ENCODE results near the gene POTEI.
"Not testable (repeated sequence)": the region's sequence is repeated elsewhere in the genome, so short reads cannot be mapped to it uniquely, and the experiment has no call there.

Gene POTEI

DNA sequence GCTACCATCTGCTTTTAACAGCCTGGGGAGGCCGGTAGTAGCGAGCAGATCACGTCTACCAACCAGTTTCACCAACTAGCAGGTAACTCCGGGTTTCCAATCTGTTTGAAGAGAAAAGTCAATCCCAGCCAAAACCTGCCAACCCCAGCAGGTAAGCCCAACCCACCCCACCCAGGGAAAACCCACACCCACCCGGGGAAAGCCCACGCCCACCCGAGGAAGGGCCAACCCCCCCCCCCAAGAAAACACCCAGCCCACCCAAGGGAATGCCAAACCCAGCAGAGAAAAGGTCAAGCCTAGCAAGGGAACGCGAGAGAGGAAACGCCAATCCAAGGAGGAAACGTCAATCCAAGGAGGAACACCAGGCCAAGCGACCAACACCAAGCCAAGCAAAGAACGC is at the start of gene POTEI:
Gene POTEI (minus strand): TSS at position 101 of the 400 bp plus-strand sequence. CDS start 93 bp downstream, at position 8.
- DNase-seq, result not testable (repeated sequence)

DNA sequence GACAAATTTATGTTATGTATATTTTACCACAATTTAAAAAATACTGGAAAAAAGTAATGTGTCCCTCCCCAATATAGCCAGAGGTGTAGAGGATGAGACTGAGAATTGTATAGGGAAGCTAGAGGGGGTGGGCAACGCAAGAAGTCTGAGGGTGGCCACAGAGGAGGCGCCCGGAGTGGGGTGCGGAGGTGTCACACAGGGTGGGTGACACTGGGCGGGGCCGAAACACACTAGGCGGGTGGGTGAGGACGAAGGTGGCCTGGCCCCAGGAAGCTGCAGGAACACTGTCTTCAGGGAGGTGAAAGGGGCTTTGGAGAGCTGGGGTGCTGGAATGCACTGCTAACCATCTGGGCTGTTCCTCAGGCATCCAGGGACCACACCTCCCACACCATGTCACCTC is 47.3 kb upstream of the POTEI start:
- not testable (repeated sequence) for DNase-seq

GRCh38 chr2:130554178-130554577 is 45.0 kb upstream of the POTEI start:
- DNase-seq, result not testable (repeated sequence)

DNA sequence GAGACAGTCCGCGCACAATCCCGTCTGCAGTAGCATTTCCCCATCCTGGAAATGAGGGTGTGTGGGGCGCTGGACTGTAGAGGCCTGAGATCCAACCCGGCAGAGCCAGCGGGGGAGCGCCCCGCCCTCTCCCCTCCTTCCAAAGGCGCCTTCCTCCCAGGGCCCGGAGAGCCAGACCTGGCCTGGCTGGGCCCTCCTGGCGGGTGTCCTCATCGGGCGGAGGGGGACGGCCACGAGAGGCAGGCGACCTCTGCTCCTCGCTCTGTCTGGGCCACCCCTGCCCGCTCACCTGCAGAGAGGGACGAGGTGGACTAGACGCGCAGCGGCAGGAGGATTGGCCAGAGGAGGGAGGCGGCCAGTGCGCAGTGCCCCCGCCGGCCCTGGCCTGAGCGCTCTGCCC is 40.3 kb upstream of the POTEI start:
- not testable (repeated sequence) for DNase-seq

DNA sequence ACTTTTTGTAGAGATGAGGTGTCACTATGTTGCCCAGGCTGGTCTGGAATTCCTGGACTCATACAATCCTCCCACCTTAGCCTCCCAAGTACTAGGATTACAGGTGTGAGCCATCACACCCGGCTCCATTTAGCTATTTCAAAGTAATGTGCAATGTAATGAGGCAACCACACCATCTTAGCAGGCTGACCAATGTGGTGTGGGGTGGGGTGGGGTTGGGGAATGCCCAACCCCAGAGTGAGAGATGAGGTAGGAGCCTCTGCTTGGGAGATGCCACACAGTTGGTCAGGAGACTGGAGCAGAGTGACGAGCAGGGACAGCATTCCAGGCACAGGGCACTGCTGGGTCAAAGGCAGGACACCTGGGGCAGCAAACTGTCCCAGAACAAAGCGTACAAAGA is 39.3 kb upstream of the POTEI start:
- not testable (repeated sequence) for DNase-seq

DNA sequence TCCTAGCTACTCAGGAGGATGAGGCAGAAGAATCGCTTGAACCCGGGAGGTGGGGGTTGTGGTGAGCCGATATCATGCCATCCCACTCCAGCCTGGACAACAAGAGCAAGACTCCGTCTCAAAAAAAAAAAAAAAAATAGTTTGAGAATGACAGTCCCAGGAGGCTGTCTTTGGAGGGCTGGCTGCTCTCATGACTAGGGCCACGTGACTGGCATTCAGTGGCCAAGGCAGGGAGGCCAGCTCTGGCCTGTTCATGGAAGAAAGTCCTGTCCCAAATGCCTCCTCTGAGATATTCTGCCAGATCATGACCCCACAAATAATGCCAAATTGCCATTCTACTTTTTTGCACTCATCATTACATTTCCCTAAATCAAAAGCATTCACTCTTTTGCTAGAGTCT is 35.9 kb upstream of the POTEI start:
- not testable (repeated sequence) for DNase-seq

- DNase-seq, result not testable (repeated sequence)
Observed at GRCh38 chr2:130543785-130544528, 34.8 kb upstream of the POTEI start.

DNA sequence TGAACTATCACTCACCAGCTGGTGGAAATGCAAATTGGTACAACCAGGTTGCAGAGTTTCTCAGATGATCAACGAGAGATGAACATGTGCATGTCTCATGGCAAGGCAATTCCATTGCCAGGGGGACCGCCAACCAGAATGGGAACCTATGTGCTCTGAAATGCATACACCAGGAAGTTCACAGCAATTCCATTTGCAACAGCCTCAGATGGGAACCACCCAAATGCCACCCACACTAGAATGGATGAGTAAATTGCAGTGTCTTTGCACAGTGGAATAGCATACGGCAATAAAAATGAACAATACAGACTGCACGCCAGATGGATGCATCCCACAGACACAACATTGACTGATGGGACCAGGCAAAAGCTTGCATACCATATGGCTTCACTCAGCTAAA is 33.7 kb upstream of the POTEI start:
- not testable (repeated sequence) for DNase-seq

DNA sequence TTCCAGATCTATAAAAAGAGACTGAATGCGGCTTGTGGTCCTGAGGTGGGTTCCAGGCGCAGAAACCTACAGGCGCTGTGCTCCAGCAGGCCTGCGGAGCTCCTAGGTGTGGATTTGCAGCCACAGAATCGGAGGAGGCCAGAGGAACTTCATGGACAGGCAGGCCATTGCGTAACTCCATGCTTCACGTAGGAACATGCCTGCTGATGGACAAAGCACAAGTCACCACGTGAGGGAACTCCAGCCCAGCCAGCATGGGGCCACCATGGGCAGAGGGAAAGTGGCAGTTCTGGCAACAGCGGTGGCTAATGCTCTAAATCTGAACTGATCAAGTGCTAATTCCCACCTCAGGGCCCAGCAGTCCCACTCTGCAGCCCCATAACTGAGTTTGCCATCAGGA is 29.1 kb upstream of the POTEI start:
- DNase-seq, result not testable (repeated sequence)

GRCh38 chr2:130536654-130537053 is 27.5 kb upstream of the POTEI start:
- not testable (repeated sequence) for DNase-seq

- DNase-seq, result not testable (repeated sequence)
Observed at GRCh38 chr2:130531672-130532071, 22.5 kb upstream of the POTEI start.

DNA sequence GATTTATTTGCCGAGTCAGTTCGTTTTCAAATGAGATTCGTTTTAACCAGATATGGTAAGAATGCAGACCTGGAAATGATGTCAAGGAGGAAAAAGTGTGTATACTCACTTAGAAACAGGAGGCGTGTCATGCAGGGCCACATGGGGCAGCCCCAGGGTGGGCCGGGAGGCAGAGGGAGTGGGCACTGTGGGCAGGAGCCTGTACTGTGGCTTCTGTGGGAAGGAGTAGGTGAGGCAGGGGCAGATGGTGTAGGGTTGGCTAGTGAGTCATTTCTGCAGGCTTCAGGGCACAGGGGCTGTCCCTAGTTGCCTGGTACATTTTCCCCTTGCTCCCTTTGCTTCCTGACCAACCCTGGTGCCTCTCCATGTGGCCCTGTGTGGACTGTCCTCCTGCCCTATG is 22.1 kb upstream of the POTEI start:
- not testable (repeated sequence) for DNase-seq

DNA sequence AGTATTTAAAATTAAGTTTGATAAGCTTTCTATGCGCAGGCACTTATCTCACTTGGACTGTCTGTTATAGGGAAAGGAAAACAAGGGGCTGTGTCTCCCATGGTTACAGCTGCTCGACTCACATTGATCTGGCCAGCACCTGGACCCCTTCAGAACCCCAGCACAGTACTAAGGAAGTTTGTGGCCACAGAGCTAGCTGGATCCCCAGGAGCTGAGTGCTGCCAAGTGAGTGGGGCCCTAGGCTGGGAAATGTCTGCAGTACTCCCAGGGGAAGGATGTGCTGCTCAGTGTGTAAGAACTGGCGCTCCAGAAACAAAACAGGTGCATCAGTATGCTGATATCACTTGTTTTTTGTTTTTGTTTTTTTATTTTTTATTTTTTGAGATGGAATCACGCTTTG is 21.1 kb upstream of the POTEI start:
- not testable (repeated sequence) for DNase-seq

DNA sequence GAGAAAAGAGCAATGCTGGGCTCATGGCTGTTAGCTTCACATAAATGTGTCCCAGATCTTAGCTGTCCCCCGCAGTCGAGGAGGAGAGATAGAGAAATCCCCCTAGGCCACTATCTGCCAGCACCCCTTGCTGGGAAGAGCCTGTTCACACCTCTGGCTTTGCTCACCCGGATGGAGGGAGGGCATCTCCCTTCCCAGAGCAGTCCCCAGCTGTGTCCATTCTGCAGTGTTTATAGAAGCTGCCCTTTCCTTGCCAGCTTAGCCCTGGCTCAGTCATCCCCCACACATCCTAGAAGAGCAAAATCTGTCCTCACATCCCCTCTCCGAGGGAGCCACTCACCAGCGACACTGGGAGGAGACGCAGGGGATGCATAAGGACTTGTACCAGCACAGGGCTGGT is 20.4 kb upstream of the POTEI start:
- not testable (repeated sequence) for DNase-seq

DNA sequence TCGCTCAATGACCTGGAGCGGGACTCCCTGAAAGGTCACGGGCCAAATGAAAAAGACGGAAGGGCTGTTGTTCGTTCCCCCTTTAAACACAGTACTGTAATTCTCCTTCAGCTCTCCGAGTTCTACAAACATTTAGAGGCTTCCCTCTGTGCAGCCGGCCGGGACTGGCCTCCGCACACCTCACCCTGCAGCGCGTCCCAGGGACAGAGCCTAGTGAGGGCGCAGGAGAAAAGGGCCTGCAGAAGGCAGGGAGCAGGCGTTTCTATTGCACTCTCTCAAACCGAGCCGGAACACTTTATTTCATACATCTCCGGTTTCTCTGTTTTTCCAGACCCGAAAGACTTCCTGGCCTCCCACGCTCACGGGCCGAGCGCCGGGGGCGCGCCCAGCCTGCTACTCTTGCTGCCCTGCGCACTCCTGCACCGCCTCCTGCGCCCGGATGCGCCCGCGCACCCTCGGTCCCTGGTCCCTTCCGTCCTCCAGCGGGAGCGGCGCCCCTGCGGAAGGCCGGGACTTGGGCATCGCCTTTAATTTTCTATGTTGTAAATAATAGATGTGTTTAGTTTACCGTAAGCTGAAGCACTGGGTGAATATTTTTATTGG is 18.3 kb upstream of the POTEI start:
- not testable (repeated sequence) for DNase-seq

GRCh38 chr2:130522390-130522789 is 13.3 kb upstream of the POTEI start:
- DNase-seq, result not testable (repeated sequence)

- not testable (repeated sequence) for DNase-seq
Observed at GRCh38 chr2:130520992-130521391, 11.9 kb upstream of the POTEI start, which contains the start of gene CFC1B. TSS of gene CFC1B (plus strand) at chr2:130521222. CDS start at chr2:130521485, 263 bp downstream.

DNA sequence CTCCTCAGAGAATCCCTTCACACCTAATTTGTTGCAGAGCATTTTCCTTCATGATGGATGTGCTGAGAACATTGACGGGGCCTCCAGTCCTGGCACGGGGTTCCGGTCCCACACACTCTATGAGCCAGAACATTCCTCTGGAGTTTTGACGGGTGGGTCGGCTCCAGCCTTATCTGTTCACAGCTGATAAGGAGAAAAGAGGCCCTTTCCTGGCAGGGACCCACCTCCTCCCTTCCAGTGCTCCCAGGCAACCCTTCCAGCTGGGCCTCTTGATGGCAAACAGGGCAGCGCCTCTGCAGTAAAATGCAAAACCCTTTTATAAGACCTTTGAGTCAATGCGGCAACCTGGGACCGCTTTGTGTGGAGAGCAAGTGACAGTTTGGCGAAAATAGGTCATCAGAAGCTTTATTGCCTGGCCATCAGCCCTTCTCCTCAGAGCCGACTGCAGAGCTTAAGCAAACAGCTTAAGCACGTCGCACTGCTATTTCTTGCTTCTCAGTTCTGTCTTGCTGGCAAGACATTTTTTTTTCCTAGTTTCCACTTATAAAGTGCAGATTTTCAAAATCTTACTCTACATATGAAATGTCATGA is 9.5 kb upstream of the POTEI start:
- not testable (repeated sequence) for DNase-seq

GRCh38 chr2:130511747-130512451 is 2.8 kb upstream of the POTEI start:
- not testable (repeated sequence) for DNase-seq

DNA sequence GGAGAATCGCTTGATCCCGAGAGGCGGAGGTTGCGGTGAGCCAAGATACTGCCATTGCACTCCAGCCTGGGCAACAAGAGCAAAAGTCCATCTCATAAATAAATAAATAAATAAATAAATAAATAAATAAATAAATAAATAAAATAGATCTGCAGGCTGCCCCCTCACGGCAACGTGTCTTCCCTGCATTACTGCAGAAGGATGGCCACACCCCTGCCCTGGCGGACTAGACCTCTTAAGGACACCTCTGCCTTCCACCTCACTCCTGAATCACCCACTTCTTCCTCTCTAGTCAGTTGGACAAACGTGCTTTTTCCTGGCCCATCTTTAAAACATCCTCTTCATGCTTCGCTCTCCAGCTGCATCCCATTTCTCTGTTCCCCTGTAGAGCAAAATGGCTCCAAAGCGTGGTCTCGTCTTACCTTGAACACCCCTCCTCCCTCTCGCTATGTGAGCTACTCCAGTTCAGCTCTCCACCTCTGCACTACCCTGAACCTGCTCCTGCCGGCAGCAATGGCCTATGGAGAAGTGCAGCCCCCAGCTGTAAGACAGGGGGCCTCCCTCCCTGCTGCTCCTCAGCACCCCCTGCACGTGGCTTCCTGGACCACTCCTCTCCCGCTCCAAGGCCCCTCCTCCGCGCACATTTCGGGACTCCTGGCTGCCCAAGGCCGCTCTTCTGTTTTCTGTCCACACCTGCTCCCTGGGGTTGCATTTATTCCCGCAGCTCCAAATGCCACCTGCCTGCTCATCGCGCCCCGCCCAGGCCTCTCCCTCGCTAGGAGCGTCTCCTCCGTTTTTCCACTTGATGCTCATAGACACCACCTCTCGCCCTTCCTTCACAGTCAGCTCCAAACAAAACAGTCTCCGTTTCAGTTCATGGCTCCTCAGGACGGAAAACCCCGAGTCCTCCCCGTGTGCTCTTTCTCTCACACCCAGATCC is 1.9 kb upstream of the POTEI start:
- DNase-seq, result not testable (repeated sequence)

DNA sequence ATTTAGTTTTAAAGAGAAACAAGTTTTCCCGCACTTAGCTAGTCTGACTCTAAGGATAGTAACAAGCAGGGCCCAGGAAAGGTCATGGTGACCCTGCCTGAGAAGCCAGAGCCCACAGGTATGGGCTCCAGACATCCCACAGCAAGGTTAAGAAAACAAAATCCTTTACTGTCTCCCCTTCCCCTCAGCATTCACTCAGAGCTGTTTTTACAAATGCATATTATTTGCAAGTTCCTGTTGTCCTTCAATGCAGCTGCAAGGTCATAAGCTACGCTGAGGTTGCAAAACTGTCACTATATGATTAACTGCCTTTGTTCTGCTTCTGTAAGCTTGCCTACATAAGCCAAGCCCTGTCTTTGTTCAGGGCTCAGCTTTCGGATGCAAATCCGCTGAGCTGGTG is 18.1 kb downstream of the POTEI start:
- DNase-seq, result not testable (repeated sequence)

- DNase-seq, result not testable (repeated sequence)
Observed at GRCh38 chr2:130455413-130455812, 53.7 kb downstream of the POTEI start.
